ENCODE measurements around the gene HOXB9.

DNA sequence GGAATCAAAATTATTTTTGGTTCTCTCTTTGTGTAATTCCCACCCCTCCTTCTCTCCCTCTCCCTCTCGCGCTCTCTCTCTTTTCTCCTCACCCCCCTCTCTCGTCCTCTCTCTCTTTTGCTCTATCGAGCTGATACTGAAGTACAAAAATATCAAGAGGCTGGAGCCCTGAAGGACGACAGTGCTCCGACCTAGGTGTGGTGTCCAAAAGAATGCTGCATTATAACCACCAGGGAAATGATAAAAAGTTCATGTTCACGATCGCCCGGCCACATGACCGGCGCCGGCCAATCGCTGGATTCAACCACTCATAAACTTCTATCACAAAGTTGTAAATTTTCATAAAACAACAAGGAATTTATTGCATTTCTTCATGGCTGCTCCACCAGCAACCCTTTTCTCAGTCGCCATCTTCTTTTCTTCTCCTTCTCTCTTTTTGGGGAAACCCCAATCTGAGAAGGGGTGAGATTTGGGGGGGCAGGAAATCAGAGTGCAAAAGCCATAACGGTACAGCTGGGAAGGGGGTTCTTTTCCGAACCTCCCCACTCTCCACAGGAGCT lies 21.3 kb downstream of the HOXB9 start, which contains the start of gene HOXB6:
- TF ChIP-seq RAD51 (IDR thresholded peaks at IDR 0.05; ENCODE audit: borderline replicate concordance): no peak
- no peak for TF ChIP-seq SMC3 (IDR thresholded peaks at IDR 0.05; ENCODE audit: low read length)
- TF ChIP-seq, protein P1, sequence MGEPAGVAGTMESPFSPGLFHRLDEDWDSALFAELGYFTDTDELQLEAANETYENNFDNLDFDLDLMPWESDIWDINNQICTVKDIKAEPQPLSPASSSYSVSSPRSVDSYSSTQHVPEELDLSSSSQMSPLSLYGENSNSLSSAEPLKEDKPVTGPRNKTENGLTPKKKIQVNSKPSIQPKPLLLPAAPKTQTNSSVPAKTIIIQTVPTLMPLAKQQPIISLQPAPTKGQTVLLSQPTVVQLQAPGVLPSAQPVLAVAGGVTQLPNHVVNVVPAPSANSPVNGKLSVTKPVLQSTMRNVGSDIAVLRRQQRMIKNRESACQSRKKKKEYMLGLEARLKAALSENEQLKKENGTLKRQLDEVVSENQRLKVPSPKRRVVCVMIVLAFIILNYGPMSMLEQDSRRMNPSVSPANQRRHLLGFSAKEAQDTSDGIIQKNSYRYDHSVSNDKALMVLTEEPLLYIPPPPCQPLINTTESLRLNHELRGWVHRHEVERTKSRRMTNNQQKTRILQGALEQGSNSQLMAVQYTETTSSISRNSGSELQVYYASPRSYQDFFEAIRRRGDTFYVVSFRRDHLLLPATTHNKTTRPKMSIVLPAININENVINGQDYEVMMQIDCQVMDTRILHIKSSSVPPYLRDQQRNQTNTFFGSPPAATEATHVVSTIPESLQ (CRISPR knock-in tag; conservative IDR thresholded peaks at IDR 0.05): no peak
- TF ChIP-seq, protein P2, sequence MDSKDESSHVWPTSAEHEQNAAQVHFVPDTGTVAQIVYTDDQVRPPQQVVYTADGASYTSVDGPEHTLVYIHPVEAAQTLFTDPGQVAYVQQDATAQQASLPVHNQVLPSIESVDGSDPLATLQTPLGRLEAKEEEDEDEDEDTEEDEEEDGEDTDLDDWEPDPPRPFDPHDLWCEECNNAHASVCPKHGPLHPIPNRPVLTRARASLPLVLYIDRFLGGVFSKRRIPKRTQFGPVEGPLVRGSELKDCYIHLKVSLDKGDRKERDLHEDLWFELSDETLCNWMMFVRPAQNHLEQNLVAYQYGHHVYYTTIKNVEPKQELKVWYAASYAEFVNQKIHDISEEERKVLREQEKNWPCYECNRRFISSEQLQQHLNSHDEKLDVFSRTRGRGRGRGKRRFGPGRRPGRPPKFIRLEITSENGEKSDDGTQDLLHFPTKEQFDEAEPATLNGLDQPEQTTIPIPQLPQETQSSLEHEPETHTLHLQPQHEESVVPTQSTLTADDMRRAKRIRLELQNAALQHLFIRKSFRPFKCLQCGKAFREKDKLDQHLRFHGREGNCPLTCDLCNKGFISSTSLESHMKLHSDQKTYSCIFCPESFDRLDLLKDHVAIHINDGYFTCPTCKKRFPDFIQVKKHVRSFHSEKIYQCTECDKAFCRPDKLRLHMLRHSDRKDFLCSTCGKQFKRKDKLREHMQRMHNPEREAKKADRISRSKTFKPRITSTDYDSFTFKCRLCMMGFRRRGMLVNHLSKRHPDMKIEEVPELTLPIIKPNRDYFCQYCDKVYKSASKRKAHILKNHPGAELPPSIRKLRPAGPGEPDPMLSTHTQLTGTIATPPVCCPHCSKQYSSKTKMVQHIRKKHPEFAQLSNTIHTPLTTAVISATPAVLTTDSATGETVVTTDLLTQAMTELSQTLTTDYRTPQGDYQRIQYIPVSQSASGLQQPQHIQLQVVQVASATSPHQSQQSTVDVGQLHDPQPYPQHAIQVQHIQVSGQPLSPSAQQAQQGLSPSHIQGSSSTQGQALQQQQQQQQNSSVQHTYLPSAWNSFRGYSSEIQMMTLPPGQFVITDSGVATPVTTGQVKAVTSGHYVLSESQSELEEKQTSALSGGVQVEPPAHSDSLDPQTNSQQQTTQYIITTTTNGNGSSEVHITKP (CRISPR knock-in tag; IDR thresholded peaks at IDR 0.05; ENCODE audit: low read depth): no peak
- no peak for TF ChIP-seq POLR2AphosphoS5 (IDR thresholded peaks at IDR 0.05; ENCODE audit: low read depth, low read length)
- no peak for TF ChIP-seq SRY (CRISPR knock-in tag; IDR thresholded peaks at IDR 0.05)
- TF ChIP-seq ZNF138 (CRISPR knock-in tag; IDR thresholded peaks at IDR 0.05; ENCODE audit: low read depth): no peak
- TF ChIP-seq, protein P3, sequence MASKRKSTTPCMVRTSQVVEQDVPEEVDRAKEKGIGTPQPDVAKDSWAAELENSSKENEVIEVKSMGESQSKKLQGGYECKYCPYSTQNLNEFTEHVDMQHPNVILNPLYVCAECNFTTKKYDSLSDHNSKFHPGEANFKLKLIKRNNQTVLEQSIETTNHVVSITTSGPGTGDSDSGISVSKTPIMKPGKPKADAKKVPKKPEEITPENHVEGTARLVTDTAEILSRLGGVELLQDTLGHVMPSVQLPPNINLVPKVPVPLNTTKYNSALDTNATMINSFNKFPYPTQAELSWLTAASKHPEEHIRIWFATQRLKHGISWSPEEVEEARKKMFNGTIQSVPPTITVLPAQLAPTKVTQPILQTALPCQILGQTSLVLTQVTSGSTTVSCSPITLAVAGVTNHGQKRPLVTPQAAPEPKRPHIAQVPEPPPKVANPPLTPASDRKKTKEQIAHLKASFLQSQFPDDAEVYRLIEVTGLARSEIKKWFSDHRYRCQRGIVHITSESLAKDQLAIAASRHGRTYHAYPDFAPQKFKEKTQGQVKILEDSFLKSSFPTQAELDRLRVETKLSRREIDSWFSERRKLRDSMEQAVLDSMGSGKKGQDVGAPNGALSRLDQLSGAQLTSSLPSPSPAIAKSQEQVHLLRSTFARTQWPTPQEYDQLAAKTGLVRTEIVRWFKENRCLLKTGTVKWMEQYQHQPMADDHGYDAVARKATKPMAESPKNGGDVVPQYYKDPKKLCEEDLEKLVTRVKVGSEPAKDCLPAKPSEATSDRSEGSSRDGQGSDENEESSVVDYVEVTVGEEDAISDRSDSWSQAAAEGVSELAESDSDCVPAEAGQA (IDR thresholded peaks at IDR 0.05; ENCODE audit: low read depth): no peak
- TF ChIP-seq, protein P3 (CRISPR knock-in tag; IDR thresholded peaks at IDR 0.05; ENCODE audit: borderline replicate concordance): no peak

All from HepG2 (cell line).